ENCODE data around the gene TTC6.

DNA sequence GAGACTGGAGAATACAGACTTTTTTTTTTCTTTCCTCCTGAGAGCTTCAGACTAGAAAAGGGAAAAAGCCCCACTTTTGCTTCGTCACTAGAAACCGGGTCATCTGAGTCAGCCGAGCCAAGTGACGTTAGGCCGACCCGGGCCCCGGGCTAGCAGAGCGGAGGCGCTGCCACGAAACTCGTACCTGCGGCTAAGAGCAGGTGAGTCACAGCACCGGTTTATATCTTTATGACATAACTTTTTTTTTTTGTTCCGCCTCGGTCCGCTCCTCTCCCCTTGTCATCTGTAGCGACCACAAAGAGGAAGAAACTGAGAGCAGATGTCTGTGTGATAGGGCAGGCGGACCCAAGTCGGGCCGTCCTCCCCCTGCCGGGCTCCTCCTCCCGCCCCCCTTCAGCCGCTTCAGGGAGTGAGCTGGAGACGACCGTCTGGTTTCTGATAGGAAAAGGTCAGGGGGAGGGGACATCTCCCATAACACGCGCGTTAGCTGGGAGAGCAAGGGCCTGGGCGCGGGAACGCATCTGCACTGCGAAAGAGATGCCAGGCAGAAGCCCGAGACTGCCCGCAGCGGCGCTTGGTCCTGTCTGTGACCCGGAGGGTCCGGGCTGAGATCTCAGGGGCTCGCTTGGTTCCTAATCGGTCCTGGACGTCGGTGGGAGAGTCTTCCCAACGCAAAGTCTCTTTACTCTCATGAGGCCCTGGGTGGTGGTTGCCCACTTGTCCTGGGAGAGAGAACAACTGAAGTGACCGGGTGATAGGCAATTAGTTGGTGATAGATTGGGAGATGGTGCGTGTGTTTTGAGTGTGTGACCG is 586 bp downstream of the TTC6 start:
- TF ChIP-seq, protein P1, sequence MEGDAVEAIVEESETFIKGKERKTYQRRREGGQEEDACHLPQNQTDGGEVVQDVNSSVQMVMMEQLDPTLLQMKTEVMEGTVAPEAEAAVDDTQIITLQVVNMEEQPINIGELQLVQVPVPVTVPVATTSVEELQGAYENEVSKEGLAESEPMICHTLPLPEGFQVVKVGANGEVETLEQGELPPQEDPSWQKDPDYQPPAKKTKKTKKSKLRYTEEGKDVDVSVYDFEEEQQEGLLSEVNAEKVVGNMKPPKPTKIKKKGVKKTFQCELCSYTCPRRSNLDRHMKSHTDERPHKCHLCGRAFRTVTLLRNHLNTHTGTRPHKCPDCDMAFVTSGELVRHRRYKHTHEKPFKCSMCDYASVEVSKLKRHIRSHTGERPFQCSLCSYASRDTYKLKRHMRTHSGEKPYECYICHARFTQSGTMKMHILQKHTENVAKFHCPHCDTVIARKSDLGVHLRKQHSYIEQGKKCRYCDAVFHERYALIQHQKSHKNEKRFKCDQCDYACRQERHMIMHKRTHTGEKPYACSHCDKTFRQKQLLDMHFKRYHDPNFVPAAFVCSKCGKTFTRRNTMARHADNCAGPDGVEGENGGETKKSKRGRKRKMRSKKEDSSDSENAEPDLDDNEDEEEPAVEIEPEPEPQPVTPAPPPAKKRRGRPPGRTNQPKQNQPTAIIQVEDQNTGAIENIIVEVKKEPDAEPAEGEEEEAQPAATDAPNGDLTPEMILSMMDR (IDR thresholded peaks at IDR 0.05), result no peak
- TF ChIP-seq POLR2A (IDR thresholded peaks at IDR 0.05), result no peak
